ENCODE data around the gene PKDREJ. TPM values are rescaled to one million over a fixed set of nuclear protein-coding genes. Genes with fewer than 3 reads are reported as not detected.

PKDREJ gene
- total RNA-seq, 1 experiment from 2014 or later, result not detected

DNA sequence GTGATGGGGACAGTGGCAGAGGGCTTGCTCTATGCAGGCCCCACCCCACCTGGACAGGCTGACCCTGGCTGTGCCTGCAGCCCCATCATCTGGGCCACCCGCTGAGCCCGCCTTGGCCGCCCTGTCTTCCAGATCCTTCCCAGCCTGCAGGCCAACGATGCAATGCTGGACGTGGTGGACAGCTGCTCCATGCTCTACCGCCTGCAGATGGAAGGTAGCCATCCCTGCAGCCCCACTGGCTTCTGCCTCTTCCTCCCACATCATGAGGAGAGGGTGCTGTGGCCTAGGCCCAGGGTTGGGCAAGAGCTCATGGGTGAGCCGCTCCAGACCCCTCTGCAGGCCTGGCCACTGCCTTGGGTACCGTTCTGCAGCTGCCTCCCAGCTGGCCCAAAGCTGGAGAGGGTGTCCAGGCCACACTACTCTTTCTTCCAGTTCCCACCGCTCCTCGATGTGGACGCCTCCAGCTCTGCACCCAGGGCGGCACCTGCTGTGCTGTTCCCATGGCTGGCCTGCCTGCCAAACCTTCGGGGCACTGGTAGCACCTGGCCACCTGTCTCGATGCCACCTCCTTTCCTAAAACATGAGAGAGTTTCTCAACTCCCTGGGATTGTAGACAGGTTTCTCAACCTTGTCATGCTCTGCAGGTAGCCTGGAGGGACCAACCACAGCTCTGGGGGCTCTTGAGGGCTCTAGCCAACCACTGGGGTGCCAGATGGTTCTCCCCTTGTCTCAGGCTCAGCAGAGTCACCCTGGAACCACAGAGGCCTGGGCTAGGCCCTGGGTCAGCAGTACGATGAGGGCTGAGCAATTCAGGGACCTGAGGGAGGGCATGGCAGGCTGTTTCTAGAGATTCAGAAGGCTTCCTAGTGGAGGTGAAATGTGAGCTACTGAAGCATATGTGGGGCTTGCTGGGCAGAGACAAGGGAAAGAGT lies 24.1 kb upstream of the PKDREJ start:
- TF ChIP-seq, protein P1, sequence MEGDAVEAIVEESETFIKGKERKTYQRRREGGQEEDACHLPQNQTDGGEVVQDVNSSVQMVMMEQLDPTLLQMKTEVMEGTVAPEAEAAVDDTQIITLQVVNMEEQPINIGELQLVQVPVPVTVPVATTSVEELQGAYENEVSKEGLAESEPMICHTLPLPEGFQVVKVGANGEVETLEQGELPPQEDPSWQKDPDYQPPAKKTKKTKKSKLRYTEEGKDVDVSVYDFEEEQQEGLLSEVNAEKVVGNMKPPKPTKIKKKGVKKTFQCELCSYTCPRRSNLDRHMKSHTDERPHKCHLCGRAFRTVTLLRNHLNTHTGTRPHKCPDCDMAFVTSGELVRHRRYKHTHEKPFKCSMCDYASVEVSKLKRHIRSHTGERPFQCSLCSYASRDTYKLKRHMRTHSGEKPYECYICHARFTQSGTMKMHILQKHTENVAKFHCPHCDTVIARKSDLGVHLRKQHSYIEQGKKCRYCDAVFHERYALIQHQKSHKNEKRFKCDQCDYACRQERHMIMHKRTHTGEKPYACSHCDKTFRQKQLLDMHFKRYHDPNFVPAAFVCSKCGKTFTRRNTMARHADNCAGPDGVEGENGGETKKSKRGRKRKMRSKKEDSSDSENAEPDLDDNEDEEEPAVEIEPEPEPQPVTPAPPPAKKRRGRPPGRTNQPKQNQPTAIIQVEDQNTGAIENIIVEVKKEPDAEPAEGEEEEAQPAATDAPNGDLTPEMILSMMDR (IDR thresholded peaks at IDR 0.05 in 2 of 3, conservative IDR thresholded peaks at IDR 0.05 in 1 of 3; ENCODE audit: borderline replicate concordance in 1 of 3, insufficient read depth in 1 of 3, low read depth in 2 of 3, low read length in 2 of 3), result no peak
- no peak for TF ChIP-seq SIN3A (IDR thresholded peaks at IDR 0.05; ENCODE audit: low read depth)
- TF ChIP-seq POLR2A (IDR thresholded peaks at IDR 0.05; ENCODE audit: borderline replicate concordance, extremely low read depth, insufficient read depth, insufficient read length), result no peak
- TF ChIP-seq EZH2 (IDR thresholded peaks at IDR 0.05), result no peak
- no peak for TF ChIP-seq MAX (IDR thresholded peaks at IDR 0.05)
- no peak for TF ChIP-seq ZNF274 (IDR thresholded peaks at IDR 0.05; ENCODE audit: low read depth, low read length)
- ATAC-seq (no peak), DNase-seq (ENCODE audit: low read depth, low spot score) (no peak)
- H3K4me2 ChIP-seq (ENCODE audit: low read length), result no peak overlapping the region
- no peak overlapping the region for H3K4me3 ChIP-seq (replicated peaks in 1 of 2; ENCODE audit: low read depth in 1 of 2, low read length in 2 of 2)
- intact Hi-C loops (cut with micrococcal nuclease), result no loop called here
- H3K79me2 ChIP-seq (ENCODE audit: insufficient read depth, low read length), result no peaks in the 10 kb centered on the region
- POLR2A ChIA-PET, result no interaction called here
- H3K4me1 ChIP-seq (ENCODE audit: control insufficient read depth in 1 of 2, insufficient read depth in 2 of 2, low read length in 2 of 2), result no peaks in the 10 kb centered on the region
- BruUV-seq (replicated peaks), result no TSS peak
- no peaks in the 10 kb centered on the region for H4K20me1 ChIP-seq (ENCODE audit: insufficient read depth)
- RAD21 ChIA-PET (ENCODE audit: low non-redundant PET in 1 of 2, low total read pairs in 2 of 2, uncharacterized antibody in 2 of 2, unreplicated experiment in 2 of 2), result no interaction called here
- no peaks in the 10 kb centered on the region for H3K9me2 ChIP-seq (ENCODE audit: insufficient read depth)
- H3K36me3 ChIP-seq (ENCODE audit: control insufficient read depth in 1 of 2, insufficient read depth in 2 of 2, low read length in 2 of 2), result peaks cover 17 to 25% of the 10 kb centered on the region in 2 experiments; a peak in 3 of 4 replicates
- CTCF ChIA-PET, result interaction anchor here (1.2 kb wide), 1 partner anchor 281 kb away, joined by 3 read pairs; no protein-coding TSS in a partner anchor
- H2AFZ ChIP-seq (ENCODE audit: low read depth, low read length, poor library complexity, severe bottlenecking), result no peak overlapping the region
- no peak overlapping the region for H3K27ac ChIP-seq (ENCODE audit: low read depth, low read length)
- H3K9me3 ChIP-seq (ENCODE audit: control insufficient read depth in 1 of 2, insufficient read depth in 1 of 2, low read depth in 1 of 2, low read length in 2 of 2), result no peaks in the 10 kb centered on the region
- no peak overlapping the region for H3K9ac ChIP-seq (ENCODE audit: low read length)
- H3K27me3 ChIP-seq (ENCODE audit: insufficient read depth, low read length), result no peaks in the 10 kb centered on the region
